Body of pancreas (tissue), 4 donors: ENCODE results near the gene RCOR1.

Source experiments
- POLR2A ChIP-seq, 3 donors: fragments of 450-650 bp; IDR thresholded peaks; one replicate each; pipeline ENCODE4 v1.6.1; 2016; ENCODE audit warnings: antibody characterized with exemption in 3 of 3, mild to moderate bottlenecking in 2 of 3
- TF ChIP-seq, protein P1 (sequence below), 7 experiments: fragments of 450-650 bp in 4 of 7; fragments of 200-600 bp in 3 of 7; sonication (generic) in 3 of 7; IDR thresholded peaks; one replicate each; pipeline ENCODE4 v1.5.1; 2016 to 2019; ENCODE audit warnings: antibody characterized with exemption in 7 of 7

DNA sequence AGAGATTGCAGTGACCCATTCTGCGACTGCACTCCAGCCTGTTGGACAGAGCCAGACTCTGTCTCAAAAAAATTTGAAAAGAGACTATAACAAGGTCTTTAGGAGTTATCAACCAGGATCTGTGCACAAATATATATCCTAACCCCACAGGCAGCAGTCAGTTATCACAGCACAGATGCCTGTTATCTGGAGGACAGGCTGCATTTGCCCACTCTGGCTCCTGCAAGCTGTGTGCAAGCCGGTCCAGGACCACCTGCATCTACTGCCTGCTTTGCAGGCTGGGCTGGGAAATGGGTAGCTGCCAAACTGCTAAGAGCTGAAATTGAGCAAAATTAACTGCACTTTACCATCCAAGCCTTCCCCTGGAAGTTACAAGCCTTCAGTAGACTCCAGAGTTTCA lies 21.4 kb upstream of the RCOR1 start:
- TF ChIP-seq, protein P1, sequence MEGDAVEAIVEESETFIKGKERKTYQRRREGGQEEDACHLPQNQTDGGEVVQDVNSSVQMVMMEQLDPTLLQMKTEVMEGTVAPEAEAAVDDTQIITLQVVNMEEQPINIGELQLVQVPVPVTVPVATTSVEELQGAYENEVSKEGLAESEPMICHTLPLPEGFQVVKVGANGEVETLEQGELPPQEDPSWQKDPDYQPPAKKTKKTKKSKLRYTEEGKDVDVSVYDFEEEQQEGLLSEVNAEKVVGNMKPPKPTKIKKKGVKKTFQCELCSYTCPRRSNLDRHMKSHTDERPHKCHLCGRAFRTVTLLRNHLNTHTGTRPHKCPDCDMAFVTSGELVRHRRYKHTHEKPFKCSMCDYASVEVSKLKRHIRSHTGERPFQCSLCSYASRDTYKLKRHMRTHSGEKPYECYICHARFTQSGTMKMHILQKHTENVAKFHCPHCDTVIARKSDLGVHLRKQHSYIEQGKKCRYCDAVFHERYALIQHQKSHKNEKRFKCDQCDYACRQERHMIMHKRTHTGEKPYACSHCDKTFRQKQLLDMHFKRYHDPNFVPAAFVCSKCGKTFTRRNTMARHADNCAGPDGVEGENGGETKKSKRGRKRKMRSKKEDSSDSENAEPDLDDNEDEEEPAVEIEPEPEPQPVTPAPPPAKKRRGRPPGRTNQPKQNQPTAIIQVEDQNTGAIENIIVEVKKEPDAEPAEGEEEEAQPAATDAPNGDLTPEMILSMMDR (IDR thresholded peaks at IDR 0.05) = no peak
- no peak for TF ChIP-seq POLR2A (IDR thresholded peaks at IDR 0.05)
